Activated T-helper 2 cell treated with anti-CD3 and anti-CD28 coated beads, Interferon-gamma antibody, Interleukin-2, Interleukin-4, amounts not matched to agents 10 μg/mL and 5 μg/mL and 100 μg/mL, durations not matched to agents 14 hours and 24 hours and 36 hours (primary cell): ENCODE data around the gene CRY2. TPM values are rescaled to one million over a fixed set of nuclear protein-coding genes. Genes with fewer than 3 reads are reported as not detected.
"Not testable (repeated sequence)": the region's sequence is repeated elsewhere in the genome, so short reads cannot be mapped to it uniquely, and the experiment has no call there.

Source experiments
- DNase-seq: peaks from one replicate; pipeline ENCODE4 v3.0.0; 2021; ENCODE audit warnings: low spot score
- H3K27ac Mint-ChIP-seq: one replicate; pipeline ENCODE4 v1.8.0; 2021; ENCODE audit warnings: mixed read lengths
- H3K27me3 Mint-ChIP-seq: one replicate; pipeline ENCODE4 v1.8.0; 2021; ENCODE audit warnings: low read depth, mixed read lengths
- H3K36me3 Mint-ChIP-seq: one replicate; pipeline ENCODE4 v1.8.0; 2021; ENCODE audit warnings: low read depth, mixed read lengths
- H3K4me1 Mint-ChIP-seq: one replicate; pipeline ENCODE4 v1.8.0; 2021; ENCODE audit warnings: low read depth, mixed read lengths
- H3K4me3 Mint-ChIP-seq: one replicate; pipeline ENCODE4 v1.8.0; 2021; ENCODE audit warnings: low read depth, mild to moderate bottlenecking, moderate library complexity, mixed read lengths
- H3K9me3 Mint-ChIP-seq: one replicate; pipeline ENCODE4 v1.8.0; 2021; ENCODE audit warnings: mixed read lengths
- intact Hi-C: fragments of 100-400 bp; cut with micrococcal nuclease; formaldehyde crosslinking; loops from one replicate; pipeline ENCODE4 v1.15.1; 2023
- total RNA-seq: library from RNA; stranded (reverse); gene quantifications from 2 replicates; pipeline ENCODE4 v1.2.3, GENCODE V29; 2022

Gene CRY2
- total RNA-seq, 1 donor from 2014 or later, result 21.5 TPM

DNA sequence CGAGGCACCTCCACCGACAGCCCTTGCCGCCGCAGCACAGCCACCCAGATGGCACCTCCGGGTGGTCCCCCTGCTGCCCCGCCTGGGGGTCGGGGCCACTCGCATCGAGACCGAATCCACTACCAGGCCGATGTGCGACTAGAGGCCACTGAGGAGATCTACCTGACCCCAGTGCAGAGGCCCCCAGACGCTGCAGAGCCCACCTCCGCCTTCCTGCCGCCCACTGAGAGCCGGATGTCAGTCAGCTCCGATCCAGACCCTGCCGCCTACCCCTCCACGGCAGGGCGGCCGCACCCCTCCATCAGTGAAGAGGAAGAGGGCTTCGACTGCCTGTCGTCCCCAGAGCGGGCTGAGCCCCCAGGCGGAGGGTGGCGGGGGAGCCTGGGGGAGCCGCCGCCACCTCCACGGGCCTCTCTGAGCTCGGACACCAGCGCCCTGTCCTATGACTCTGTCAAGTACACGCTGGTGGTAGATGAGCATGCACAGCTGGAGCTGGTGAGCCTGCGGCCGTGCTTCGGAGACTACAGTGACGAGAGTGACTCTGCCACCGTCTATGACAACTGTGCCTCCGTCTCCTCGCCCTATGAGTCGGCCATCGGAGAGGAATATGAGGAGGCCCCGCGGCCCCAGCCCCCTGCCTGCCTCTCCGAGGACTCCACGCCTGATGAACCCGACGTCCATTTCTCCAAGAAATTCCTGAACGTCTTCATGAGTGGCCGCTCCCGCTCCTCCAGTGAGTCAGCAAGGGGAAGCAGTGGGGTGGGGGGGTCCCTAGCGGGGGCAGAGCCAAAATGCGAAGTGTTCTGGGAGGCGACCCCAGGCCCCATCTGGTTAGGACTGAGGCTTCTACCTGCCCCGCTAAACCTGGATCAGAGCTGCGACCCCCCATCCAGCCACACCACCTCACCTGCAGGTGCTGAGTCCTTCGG, 55.4 kb downstream of the CRY2 start:
- H3K36me3 Mint-ChIP-seq, result no peaks in the 10 kb centered on the region
- H3K27me3 Mint-ChIP-seq, result peaks cover 24% of the 10 kb centered on the region
- intact Hi-C loops, result no loop called here
- H3K9me3 Mint-ChIP-seq, result no peaks in the 10 kb centered on the region
- no peak for DNase-seq
- no peaks in the 10 kb centered on the region for H3K4me1 Mint-ChIP-seq
- H3K4me3 Mint-ChIP-seq, result no peak overlapping the region
- H3K27ac Mint-ChIP-seq, result no peak overlapping the region

DNA sequence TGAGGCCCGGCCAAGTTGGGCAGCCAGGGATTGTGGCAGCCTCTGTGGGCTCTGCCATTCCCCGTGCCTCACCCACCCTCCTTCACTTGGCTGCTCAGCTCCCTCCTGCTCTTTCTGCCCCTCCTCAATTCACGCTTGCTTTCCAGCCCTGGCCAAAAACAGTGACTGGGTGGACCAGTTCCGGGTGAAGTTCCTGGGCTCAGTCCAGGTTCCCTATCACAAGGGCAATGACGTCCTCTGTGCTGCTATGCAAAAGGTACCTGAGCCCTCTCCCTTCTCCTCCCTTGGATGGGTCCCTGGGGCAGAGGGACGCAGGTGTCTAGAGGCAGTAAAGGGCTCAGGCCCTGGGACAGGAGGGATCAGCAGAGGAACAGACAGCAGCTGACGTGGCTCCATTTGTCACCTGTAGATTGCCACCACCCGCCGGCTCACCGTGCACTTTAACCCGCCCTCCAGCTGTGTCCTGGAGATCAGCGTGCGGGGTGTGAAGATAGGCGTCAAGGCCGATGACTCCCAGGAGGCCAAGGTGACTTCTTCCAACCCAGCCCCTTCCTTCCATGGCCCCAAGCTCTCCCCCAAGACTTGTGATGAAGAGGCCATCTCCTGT, 57.1 kb downstream of the CRY2 start:
- intact Hi-C loops, result no loop called here
- Mint-ChIP-seq H3K27me3 (peaks cover 18% of the 10 kb centered on the region), H3K4me1 (no peaks in the 10 kb centered on the region), H3K4me3 (no peak overlapping the region), H3K9me3 (no peaks in the 10 kb centered on the region), H3K27ac (no peak overlapping the region), H3K36me3 (no peaks in the 10 kb centered on the region)
- no peak for DNase-seq

DNA sequence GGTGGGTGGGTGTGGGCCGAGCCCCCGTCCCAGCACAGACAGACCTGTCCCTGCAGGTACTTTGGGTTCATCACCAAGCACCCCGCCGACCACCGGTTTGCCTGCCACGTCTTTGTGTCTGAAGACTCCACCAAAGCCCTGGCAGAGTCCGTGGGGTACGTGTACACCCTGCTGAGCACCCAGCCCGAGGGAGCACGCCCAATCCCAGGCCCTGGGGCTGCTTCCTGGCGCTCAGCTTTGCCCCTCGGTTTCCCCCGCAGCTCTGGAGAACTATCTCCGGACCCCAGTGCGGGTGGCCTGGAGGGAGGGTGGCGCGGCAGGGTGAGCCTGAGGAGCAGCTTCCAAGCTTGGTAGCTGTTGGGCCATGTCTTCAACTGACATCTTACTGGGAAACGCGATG, 57.8 kb downstream of the CRY2 start:
- no peaks in the 10 kb centered on the region for H3K36me3 Mint-ChIP-seq
- H3K27ac Mint-ChIP-seq, result no peak overlapping the region
- H3K4me1 Mint-ChIP-seq, result no peaks in the 10 kb centered on the region
- DNase-seq, result no peak
- H3K27me3 Mint-ChIP-seq, result peaks cover 18% of the 10 kb centered on the region
- no peak overlapping the region for H3K4me3 Mint-ChIP-seq
- intact Hi-C loops, result no loop called here
- H3K9me3 Mint-ChIP-seq, result no peaks in the 10 kb centered on the region

DNA sequence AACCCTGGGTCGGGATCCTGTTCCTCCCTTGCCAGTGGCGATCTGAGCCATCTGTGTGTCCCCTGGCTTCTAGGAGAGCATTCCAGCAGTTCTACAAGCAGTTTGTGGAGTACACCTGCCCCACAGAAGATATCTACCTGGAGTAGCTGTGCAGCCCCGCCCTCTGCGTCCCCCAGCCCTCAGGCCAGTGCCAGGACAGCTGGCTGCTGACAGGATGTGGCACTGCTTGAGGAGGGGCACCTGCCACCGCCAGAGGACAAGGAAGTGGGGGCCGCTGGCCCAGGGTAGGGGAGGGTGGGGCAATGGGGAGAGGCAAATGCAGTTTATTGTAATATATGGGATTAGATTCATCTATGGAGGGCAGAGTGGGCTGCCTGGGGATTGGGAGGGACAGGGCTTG, 58.3 kb downstream of the CRY2 start:
- H3K27ac Mint-ChIP-seq, intact Hi-C loops, H3K4me1 Mint-ChIP-seq, H3K4me3 Mint-ChIP-seq, H3K9me3 Mint-ChIP-seq, DNase-seq, H3K36me3 Mint-ChIP-seq: not testable (repeated sequence)
- H3K27me3 Mint-ChIP-seq, result peaks cover 16% of the 10 kb centered on the region

DNA sequence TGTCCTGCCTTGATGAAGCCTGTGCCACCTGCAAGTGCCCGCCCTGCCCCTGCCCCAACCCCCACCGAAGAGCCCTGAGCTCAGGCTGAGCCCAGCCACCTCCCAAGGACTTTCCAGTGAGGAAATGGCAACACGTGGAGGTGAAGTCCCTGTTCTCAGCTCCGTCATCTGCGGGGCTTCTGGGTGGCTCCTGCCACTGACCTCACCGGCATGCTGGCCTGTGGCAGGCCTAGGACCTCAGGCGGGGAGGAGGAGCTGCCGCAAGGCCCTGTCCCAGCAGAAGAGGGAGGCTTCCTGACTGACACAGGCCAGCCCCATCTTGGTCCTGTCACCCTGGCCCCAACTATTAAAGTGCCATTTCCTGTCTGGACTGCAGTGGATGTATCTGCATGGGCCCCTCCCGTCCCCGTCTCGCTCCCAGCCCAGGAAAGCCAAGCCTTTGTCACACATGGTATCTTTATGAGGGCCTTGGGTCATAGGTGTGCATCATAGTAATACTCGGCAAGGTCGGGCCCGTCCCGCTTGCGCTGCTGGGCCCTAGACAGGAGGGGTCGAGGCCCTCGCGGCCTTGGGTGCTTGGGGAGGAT, 58.9 kb downstream of the CRY2 start:
- Mint-ChIP-seq H3K4me3 (no peak overlapping the region), H3K4me1 (no peaks in the 10 kb centered on the region), H3K27me3 (peaks cover 9% of the 10 kb centered on the region), H3K27ac (no peak overlapping the region), H3K9me3 (no peaks in the 10 kb centered on the region), H3K36me3 (peaks cover 7% of the 10 kb centered on the region)
- intact Hi-C loops, result no loop called here
- no peak for DNase-seq

DNA sequence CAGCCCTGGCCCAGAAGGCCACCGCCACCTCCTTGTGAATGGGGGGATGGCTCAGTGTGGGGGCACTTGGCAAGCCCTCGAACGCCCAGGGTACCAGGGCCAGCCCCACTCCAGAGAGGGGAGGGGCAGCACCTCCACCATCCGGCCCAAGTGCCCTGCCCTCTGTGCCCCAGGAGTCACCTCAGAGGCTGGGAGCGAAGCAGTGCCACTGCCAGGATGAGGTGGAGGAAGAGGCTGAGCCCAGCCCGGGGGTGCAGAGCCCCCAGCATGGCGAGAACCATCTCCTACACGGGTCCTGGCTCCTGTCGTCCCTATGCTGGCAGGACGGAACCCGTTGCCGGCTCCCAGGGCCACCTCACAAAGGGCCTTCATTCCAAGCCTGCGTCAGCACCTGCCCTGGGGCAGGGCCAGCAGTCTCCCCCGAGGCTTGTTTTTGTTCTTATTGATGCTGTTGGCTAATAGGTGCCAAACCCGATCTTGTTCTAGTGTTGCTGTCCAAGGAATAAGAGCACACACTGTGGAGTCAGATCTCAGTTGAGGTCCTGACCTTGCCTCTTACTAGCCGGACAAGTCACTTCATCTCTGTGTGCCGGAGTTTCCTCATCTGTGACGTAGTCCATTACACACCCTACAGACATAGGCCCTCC, 59.8 kb downstream of the CRY2 start, which contains the start of gene FREY1:
Gene FREY1, minus strand, starts transcription at position 307 of the 647 bp plus-strand sequence. Its CDS starts 26 bp downstream, at position 281.
- Mint-ChIP-seq H3K4me1 (no peaks in the 10 kb centered on the region), H3K9me3 (no peaks in the 10 kb centered on the region), H3K27me3 (peaks cover under 1% of the 10 kb centered on the region), H3K27ac (no peak within 1 kb of the TSS), H3K36me3 (peaks cover 11% of the 10 kb centered on the region), H3K4me3 (no peak within 1 kb of the TSS)
- intact Hi-C loops, result no loop called here
- DNase-seq, result no peak

DNA sequence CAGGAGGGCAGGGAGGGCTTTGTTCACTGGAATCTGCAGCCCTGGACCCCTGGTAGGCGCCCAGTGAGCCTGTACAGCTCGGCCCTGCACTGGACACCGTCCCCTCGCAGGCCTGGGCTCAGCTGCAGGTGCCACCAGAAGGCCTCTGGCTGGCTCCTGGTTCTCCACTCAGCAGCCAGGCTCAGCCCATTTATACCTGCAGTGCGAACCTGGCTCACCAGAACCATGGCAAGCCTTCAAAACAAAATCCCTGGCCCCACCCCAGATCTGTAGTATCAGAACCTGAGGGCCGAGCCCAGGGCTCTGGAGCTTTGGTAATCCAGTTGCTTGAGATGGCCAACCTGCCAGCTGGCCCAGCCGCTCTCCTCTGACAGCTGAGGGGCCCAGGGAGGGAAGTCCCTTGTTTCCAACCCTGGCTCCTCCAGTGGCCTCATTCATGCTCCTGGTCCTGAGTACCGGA, 60.7 kb downstream of the CRY2 start:
- H3K4me3 Mint-ChIP-seq, result no peak overlapping the region
- peaks cover 11% of the 10 kb centered on the region for H3K36me3 Mint-ChIP-seq
- no peak for DNase-seq
- H3K9me3 Mint-ChIP-seq, result no peaks in the 10 kb centered on the region
- H3K4me1 Mint-ChIP-seq, result no peaks in the 10 kb centered on the region
- intact Hi-C loops, result no loop called here
- no peaks in the 10 kb centered on the region for H3K27me3 Mint-ChIP-seq
- H3K27ac Mint-ChIP-seq, result no peak overlapping the region

DNA sequence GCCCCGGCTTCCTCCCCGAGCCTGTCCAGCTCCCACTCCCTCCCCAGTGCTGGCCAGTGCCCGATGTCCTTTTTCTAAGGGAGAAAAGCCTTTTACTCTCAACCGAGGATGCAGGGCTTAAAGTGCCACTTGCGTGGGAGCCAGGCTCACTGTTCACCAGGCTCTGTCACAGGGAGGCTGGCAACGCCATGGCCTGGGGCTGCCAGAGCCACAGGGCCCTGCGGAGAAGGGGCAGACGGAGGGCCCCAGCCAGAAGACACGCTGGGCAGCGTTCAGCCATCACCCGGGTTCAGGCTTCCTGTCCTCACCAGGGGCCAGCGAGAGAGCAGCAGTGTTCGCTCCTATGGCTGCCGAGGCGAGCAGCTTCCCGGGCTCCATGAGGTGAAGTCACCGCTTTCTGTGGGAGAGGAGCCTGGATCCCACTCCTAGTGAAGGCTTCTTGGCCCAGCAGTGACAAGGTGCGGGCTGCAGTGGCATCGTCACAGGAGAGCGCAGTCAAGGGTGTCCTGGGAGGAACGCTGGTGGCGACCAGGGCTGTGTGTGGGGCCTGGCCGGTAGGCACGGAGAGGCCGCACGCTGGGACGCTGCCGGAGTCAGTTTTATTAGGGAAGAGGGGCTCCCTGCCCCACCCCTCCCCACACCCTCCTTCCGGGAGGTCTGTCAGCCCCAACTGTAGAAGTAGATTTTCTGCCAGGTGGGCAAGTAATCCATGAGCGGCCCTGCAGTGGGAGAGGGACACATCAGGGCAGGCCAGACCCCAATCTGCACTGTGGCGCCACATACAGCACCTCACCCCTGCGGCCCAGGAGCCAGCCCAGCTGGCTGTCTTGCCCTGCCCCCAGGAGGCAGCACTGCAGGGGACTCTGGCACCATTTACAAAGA, 62.6 kb downstream of the CRY2 start:
- Mint-ChIP-seq H3K27me3 (no peaks in the 10 kb centered on the region), H3K9me3 (no peaks in the 10 kb centered on the region), H3K4me1 (no peaks in the 10 kb centered on the region), H3K4me3 (no peak overlapping the region), H3K36me3 (peaks cover 18% of the 10 kb centered on the region), H3K27ac (no peak overlapping the region)
- DNase-seq, result no peak
- intact Hi-C loops, result no loop called here

DNA sequence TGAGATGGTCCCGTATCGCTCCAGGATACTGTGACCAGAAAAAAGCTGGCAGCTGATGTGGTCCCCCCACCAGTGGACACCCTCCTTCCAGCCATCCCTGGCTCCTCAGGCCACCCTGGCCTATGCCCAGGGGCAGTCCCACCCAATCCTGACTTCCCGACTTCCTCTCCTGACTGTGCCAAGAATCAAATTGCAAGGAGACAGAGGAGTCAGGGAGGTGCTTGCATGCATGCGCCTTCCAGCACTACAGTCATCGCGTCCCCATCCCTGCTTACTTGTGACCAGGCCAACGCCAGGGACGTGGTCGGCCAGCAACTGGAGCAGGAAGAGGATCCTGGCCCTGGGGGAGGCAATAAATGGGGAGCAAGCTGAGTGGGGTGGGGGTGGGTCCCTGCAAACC, 63.3 kb downstream of the CRY2 start:
- Mint-ChIP-seq H3K4me3 (no peak overlapping the region), H3K36me3 (peaks cover 25% of the 10 kb centered on the region), H3K27ac (no peak overlapping the region), H3K27me3 (no peaks in the 10 kb centered on the region), H3K9me3 (no peaks in the 10 kb centered on the region), H3K4me1 (no peaks in the 10 kb centered on the region)
- intact Hi-C loops, result no loop called here
- DNase-seq, result no peak

DNA sequence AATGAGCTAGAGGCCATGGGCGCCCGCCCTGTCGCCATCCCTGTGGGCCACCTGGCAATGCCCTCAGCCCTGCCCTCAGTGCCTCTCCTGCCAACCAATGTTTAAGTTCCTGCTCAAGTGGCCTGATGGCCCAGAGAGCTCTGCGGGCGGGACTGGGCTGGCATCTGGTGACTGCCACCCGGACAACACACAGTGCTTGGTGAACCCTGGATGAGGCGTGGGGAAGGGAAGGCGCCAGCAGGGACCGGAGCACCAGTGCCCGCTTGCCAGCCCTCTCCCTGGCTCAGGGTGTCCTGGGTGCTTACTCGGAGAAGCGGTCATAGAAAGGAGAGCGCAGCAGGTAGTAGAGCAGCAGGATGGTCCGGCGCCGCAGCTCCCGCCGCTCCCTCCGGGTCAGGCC, 66.2 kb downstream of the CRY2 start:
- no peak overlapping the region for H3K4me3 Mint-ChIP-seq
- no peaks in the 10 kb centered on the region for H3K9me3 Mint-ChIP-seq
- no peak for DNase-seq
- peaks cover 33% of the 10 kb centered on the region for H3K36me3 Mint-ChIP-seq
- H3K27ac Mint-ChIP-seq, result no peak overlapping the region
- no peaks in the 10 kb centered on the region for H3K27me3 Mint-ChIP-seq
- intact Hi-C loops, result no loop called here
- H3K4me1 Mint-ChIP-seq, result peaks cover 11% of the 10 kb centered on the region

DNA sequence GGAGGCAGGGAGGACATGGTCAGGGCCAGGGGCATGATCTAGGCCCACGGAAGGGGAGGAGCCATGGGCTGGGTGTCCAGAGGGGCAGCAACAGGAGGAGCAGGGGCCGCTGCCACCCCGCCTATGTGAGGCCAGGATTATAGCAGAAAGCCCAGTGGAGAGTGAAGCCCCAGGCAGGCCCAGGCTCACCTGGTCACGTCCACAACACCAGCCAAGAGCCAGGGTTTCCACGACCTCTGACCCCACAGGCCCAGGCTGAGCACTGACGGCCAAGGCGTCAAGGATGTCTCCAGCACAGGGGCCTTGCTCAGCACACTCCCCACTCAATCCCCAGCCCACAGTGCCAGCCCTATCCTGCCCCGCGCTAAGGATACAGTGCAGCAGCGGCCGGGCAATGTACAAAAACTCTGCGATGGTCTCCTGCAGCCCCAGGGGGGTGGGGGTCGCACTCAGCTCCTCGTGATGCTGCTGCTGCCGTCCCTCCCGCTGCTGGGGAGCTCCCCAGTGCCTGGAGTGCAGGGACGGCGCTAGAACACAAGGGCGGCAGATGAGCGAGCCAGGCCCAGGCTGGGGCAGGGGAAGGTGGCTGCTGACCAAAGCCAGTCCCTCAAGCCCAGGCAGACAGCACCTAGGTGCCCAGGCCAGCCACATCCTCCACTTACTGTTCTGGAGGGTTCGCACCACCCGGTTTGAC, 66.8 kb downstream of the CRY2 start:
- Mint-ChIP-seq H3K36me3 (peaks cover 33% of the 10 kb centered on the region), H3K4me1 (peaks cover 12% of the 10 kb centered on the region), H3K27me3 (no peaks in the 10 kb centered on the region), H3K4me3 (peak overlapping the region; percentile 13), H3K9me3 (no peaks in the 10 kb centered on the region), H3K27ac (no peak overlapping the region)
- intact Hi-C loops, result no loop called here
- DNase-seq, result no peak
